ENCODE data around the gene KLHL29. TPM values are rescaled to one million over a fixed set of nuclear protein-coding genes. Genes with fewer than 3 reads are reported as not detected.

Gene KLHL29
- total RNA-seq, 1 experiment from 2014 or later: 16.7 TPM

GRCh38 chr2:23417310-23417709, 32.3 kb downstream of the KLHL29 start (continued):
- no peak for TF ChIP-seq ZNF274 (IDR thresholded peaks at IDR 0.05; ENCODE audit: low read depth, low read length)
- TF ChIP-seq RAD21 (IDR thresholded peaks at IDR 0.05; ENCODE audit: low read depth): no peak
- no peak for TF ChIP-seq CTCF (IDR thresholded peaks at IDR 0.05 in 2 of 3, conservative IDR thresholded peaks at IDR 0.05 in 1 of 3; ENCODE audit: borderline replicate concordance in 1 of 3, insufficient read depth in 1 of 3, low read depth in 2 of 3, low read length in 2 of 3)
- no peak for TF ChIP-seq EZH2phosphoT487 (IDR thresholded peaks at IDR 0.05; ENCODE audit: borderline replicate concordance)

GRCh38 chr2:23418056-23418455, 33.1 kb downstream of the KLHL29 start:
- DNase-seq (ENCODE audit: low read depth, low spot score) (no peak), ATAC-seq (no peak)
- no peak overlapping the region for H3K9ac ChIP-seq (ENCODE audit: low read length)
- H3K9me3 ChIP-seq (ENCODE audit: control insufficient read depth in 1 of 2, insufficient read depth in 1 of 2, low read depth in 1 of 2, low read length in 2 of 2): no peaks in the 10 kb centered on the region
- RAD21 ChIA-PET (ENCODE audit: low non-redundant PET in 1 of 2, low total read pairs in 2 of 2, uncharacterized antibody in 2 of 2, unreplicated experiment in 2 of 2): no interaction called here
- no peaks in the 10 kb centered on the region for H4K20me1 ChIP-seq (ENCODE audit: insufficient read depth)
- CTCF ChIA-PET: no interaction called here
- H3K4me2 ChIP-seq (ENCODE audit: low read length): no peak overlapping the region
- BruUV-seq (replicated peaks): no TSS peak
- no peaks in the 10 kb centered on the region for H3K36me3 ChIP-seq (ENCODE audit: control insufficient read depth in 1 of 2, insufficient read depth in 2 of 2, low read length in 2 of 2)
- H3K4me3 ChIP-seq (replicated peaks in 1 of 2; ENCODE audit: low read depth in 1 of 2, low read length in 2 of 2): no peak overlapping the region
- no peaks in the 10 kb centered on the region for H3K27me3 ChIP-seq (ENCODE audit: insufficient read depth, low read length)
- no peaks in the 10 kb centered on the region for H3K9me2 ChIP-seq (ENCODE audit: insufficient read depth)
- H3K27ac ChIP-seq (ENCODE audit: low read depth, low read length): no peak overlapping the region
- TF ChIP-seq ZNF274 (IDR thresholded peaks at IDR 0.05; ENCODE audit: low read depth, low read length) (no peak), EZH2phosphoT487 (IDR thresholded peaks at IDR 0.05; ENCODE audit: borderline replicate concordance) (no peak), EGR1 (IDR thresholded peaks at IDR 0.05; ENCODE audit: low read depth) (no peak), TCF7L2 (IDR thresholded peaks at IDR 0.05; ENCODE audit: borderline replicate concordance, extremely low read depth, insufficient read depth, insufficient read length) (no peak), ATF3 (IDR thresholded peaks at IDR 0.05) (no peak)
- intact Hi-C loops (cut with micrococcal nuclease): no loop called here
- POLR2A ChIA-PET: no interaction called here
- H2AFZ ChIP-seq (ENCODE audit: low read depth, low read length, poor library complexity, severe bottlenecking): no peak overlapping the region
- peaks cover 17% of the 10 kb centered on the region; the same call in 1 of the 2 replicates for H3K79me2 ChIP-seq (ENCODE audit: insufficient read depth, low read length)
- H3K4me1 ChIP-seq (ENCODE audit: control insufficient read depth in 1 of 2, insufficient read depth in 2 of 2, low read length in 2 of 2): peaks cover 0 to 11% of the 10 kb centered on the region in 2 experiments; a peak in 2 of 4 replicates
